HG03159 (cell line): Measurements from ENCODE around the gene MOB3B.

Experiments used
- ATAC-seq: cut with Tn5 transposase; IDR thresholded peaks from one replicate; pipeline ENCODE4 v1.9.1; 2021; ENCODE audit warnings: mild to moderate bottlenecking, moderate library complexity; ENCODE audit not compliant: unreplicated experiment

MOB3B gene

GRCh38 chr9:27344776-27345175, 184.8 kb downstream of the MOB3B start:
- no peak for ATAC-seq

- ATAC-seq, result no peak
Observed at GRCh38 chr9:27341545-27342294, 187.9 kb downstream of the MOB3B start.

GRCh38 chr9:27340961-27341511, 188.6 kb downstream of the MOB3B start:
- no peak for ATAC-seq

GRCh38 chr9:27340285-27340674, 189.3 kb downstream of the MOB3B start:
- no peak for ATAC-seq

- ATAC-seq, result no peak
Observed at GRCh38 chr9:27339661-27340284, 189.8 kb downstream of the MOB3B start.

- ATAC-seq, result no peak
Observed at GRCh38 chr9:27338527-27338903, 191.1 kb downstream of the MOB3B start.

- ATAC-seq, result no peak
Observed at GRCh38 chr9:27337833-27338526, 191.6 kb downstream of the MOB3B start.

- no peak for ATAC-seq
Observed at GRCh38 chr9:27337236-27337635, 192.4 kb downstream of the MOB3B start.

- no peak for ATAC-seq
Observed at GRCh38 chr9:27336829-27337228, 192.8 kb downstream of the MOB3B start.

- ATAC-seq, result no peak
Observed at GRCh38 chr9:27336126-27336525, 193.5 kb downstream of the MOB3B start.

GRCh38 chr9:27335075-27335474, 194.5 kb downstream of the MOB3B start:
- ATAC-seq, result no peak

GRCh38 chr9:27333241-27334052, 196.2 kb downstream of the MOB3B start:
- no peak for ATAC-seq

GRCh38 chr9:27331393-27331792, 198.2 kb downstream of the MOB3B start:
- ATAC-seq, result no peak

GRCh38 chr9:27329291-27329690, 200.3 kb downstream of the MOB3B start:
- no peak for ATAC-seq

- no peak for ATAC-seq
Observed at GRCh38 chr9:27328483-27328882, 201.1 kb downstream of the MOB3B start.

- ATAC-seq, result no peak
Observed at GRCh38 chr9:27311184-27311583, 218.4 kb downstream of the MOB3B start.

GRCh38 chr9:27310582-27310981, 219.0 kb downstream of the MOB3B start:
- no peak for ATAC-seq

GRCh38 chr9:27308691-27309390, 220.8 kb downstream of the MOB3B start:
- ATAC-seq, result no peak

GRCh38 chr9:27304521-27304920, 225.1 kb downstream of the MOB3B start:
- ATAC-seq, result no peak

GRCh38 chr9:27303219-27303618, 226.4 kb downstream of the MOB3B start:
- no peak for ATAC-seq
